ENCODE data around the gene CHCHD4.

The CHCHD4 gene

GRCh38 chr3:14169871-14170270, 45.2 kb upstream of the CHCHD4 start:
- H3K9ac ChIP-seq (ENCODE audit: low read depth, low read length) = no peak overlapping the region
- ATAC-seq (ENCODE audit: insufficient read depth, low read depth) (no peak), DNase-seq (no peak)
- H3K79me2 ChIP-seq (ENCODE audit: insufficient read depth, low read length) = peaks cover 6% of the 10 kb centered on the region; the same call in 1 of the 2 replicates
- no peak overlapping the region for H3K4me3 ChIP-seq (ENCODE audit: low read depth in 1 of 2, low read length in 2 of 2)
- H3K36me3 ChIP-seq (ENCODE audit: insufficient read depth, low read length) = peaks cover 78% of the 10 kb centered on the region
- no peak overlapping the region for H3K4me2 ChIP-seq (ENCODE audit: insufficient read depth, low read length)
- no peak overlapping the region for H3K27ac ChIP-seq (ENCODE audit: low read length)
- H3K27me3 ChIP-seq (ENCODE audit: insufficient read depth, low read length, poor library complexity) = no peaks in the 10 kb centered on the region
- no peaks in the 10 kb centered on the region for H3K9me3 ChIP-seq (ENCODE audit: insufficient read depth, low read length, severe bottlenecking)
- peaks cover 11% of the 10 kb centered on the region for H4K20me1 ChIP-seq (ENCODE audit: insufficient read depth, low read length)
- TF ChIP-seq CTCF (IDR thresholded peaks at IDR 0.05; ENCODE audit: borderline replicate concordance, extremely low read depth, low read length, poor library complexity, severe bottlenecking) = no peak
- TF ChIP-seq EZH2 (IDR thresholded peaks at IDR 0.05; ENCODE audit: borderline replicate concordance, low read depth, low read length, severe bottlenecking) = no peak
- no peak overlapping the region for H2AFZ ChIP-seq (ENCODE audit: low read depth, low read length)
- peaks cover 8% of the 10 kb centered on the region for H3K4me1 ChIP-seq (ENCODE audit: insufficient read depth, low read length)

- peaks cover 2% of the 10 kb centered on the region; the same call in 1 of the 2 replicates for H3K79me2 ChIP-seq (ENCODE audit: insufficient read depth, low read length)
Measured at GRCh38 chr3:14169435-14169834, 44.8 kb upstream of the CHCHD4 start.

GRCh38 chr3:14166877-14167603, 42.4 kb upstream of the CHCHD4 start:
- Histone ChIP-seq H3K9me3 (ENCODE audit: insufficient read depth, low read length, severe bottlenecking) (no peaks in the 10 kb centered on the region), H3K79me2 (ENCODE audit: insufficient read depth, low read length) (no peaks in the 10 kb centered on the region)
- no peak for DNase-seq

More at GRCh38 chr3:14169435-14169834, 44.8 kb upstream of the CHCHD4 start:
- ATAC-seq (ENCODE audit: insufficient read depth, low read depth) (no peak), DNase-seq (no peak)
- no peak overlapping the region for H3K4me2 ChIP-seq (ENCODE audit: insufficient read depth, low read length)
- H4K20me1 ChIP-seq (ENCODE audit: insufficient read depth, low read length) = peaks cover 7% of the 10 kb centered on the region; the same call in 1 of the 2 replicates
- no peaks in the 10 kb centered on the region for H3K9me3 ChIP-seq (ENCODE audit: insufficient read depth, low read length, severe bottlenecking)
- H3K4me3 ChIP-seq (ENCODE audit: low read depth in 1 of 2, low read length in 2 of 2) = no peak overlapping the region
- no peak overlapping the region for H3K9ac ChIP-seq (ENCODE audit: low read depth, low read length)
- H3K27me3 ChIP-seq (ENCODE audit: insufficient read depth, low read length, poor library complexity) = no peaks in the 10 kb centered on the region
- H3K36me3 ChIP-seq (ENCODE audit: insufficient read depth, low read length) = peaks cover 82% of the 10 kb centered on the region
- peaks cover 4% of the 10 kb centered on the region for H3K4me1 ChIP-seq (ENCODE audit: insufficient read depth, low read length)
- H2AFZ ChIP-seq (ENCODE audit: low read depth, low read length) = no peak overlapping the region
- no peak for TF ChIP-seq CTCF (IDR thresholded peaks at IDR 0.05; ENCODE audit: borderline replicate concordance, extremely low read depth, low read length, poor library complexity, severe bottlenecking)
- no peak for TF ChIP-seq EZH2 (IDR thresholded peaks at IDR 0.05; ENCODE audit: borderline replicate concordance, low read depth, low read length, severe bottlenecking)
- H3K27ac ChIP-seq (ENCODE audit: low read length) = no peak overlapping the region

More at GRCh38 chr3:14166877-14167603, 42.4 kb upstream of the CHCHD4 start:
- H3K36me3 ChIP-seq (ENCODE audit: insufficient read depth, low read length) = peaks cover 96% of the 10 kb centered on the region
- no peak overlapping the region for H3K9ac ChIP-seq (ENCODE audit: low read depth, low read length)
- no peaks in the 10 kb centered on the region for H4K20me1 ChIP-seq (ENCODE audit: insufficient read depth, low read length)
- no peak overlapping the region for H3K4me3 ChIP-seq (ENCODE audit: low read depth in 1 of 2, low read length in 2 of 2)
- H3K27ac ChIP-seq (ENCODE audit: low read length) = no peak overlapping the region
- no peaks in the 10 kb centered on the region for H3K27me3 ChIP-seq (ENCODE audit: insufficient read depth, low read length, poor library complexity)
- ATAC-seq (ENCODE audit: insufficient read depth, low read depth) = no peak
- no peak overlapping the region for H2AFZ ChIP-seq (ENCODE audit: low read depth, low read length)
- no peaks in the 10 kb centered on the region for H3K4me1 ChIP-seq (ENCODE audit: insufficient read depth, low read length)
- TF ChIP-seq EZH2 (IDR thresholded peaks at IDR 0.05; ENCODE audit: borderline replicate concordance, low read depth, low read length, severe bottlenecking) (no peak), CTCF (IDR thresholded peaks at IDR 0.05; ENCODE audit: borderline replicate concordance, extremely low read depth, low read length, poor library complexity, severe bottlenecking) (no peak)
- no peak overlapping the region for H3K4me2 ChIP-seq (ENCODE audit: insufficient read depth, low read length)

Measured in DND-41 (cell line).